Thoracic aorta (tissue), 2 donors: ENCODE results near the gene ERGIC1. TPM values are rescaled to one million over a fixed set of nuclear protein-coding genes. Genes with fewer than 3 reads are reported as not detected.

ENCODE experiments used
- ATAC-seq: fragments of 150-250 bp; one replicate; pipeline ENCODE4 v1.8.0; 2017; ENCODE audit warnings: low read depth; ENCODE audit not compliant: insufficient number of reproducible peaks, low FRiP score
- DNase-seq: peaks from one replicate; pipeline ENCODE4 v3.0.0-alpha.2; 2020; ENCODE audit warnings: low spot score
- H3K27ac ChIP-seq, 2 donors: fragments of 200-600 bp; sonication (generic); 1 replicate in 1 of 2; 2 replicates in 1 of 2; pipeline ENCODE4 v1.5.1; 2016; ENCODE audit warnings: mild to moderate bottlenecking in 2 of 2, moderate library complexity in 2 of 2
- H3K27me3 ChIP-seq: fragments of 200-600 bp; sonication (generic); replicated peaks from 2 replicates; pipeline ENCODE4 v1.6.0; 2016; ENCODE audit warnings: mild to moderate bottlenecking; ENCODE audit not compliant: insufficient read depth
- H3K36me3 ChIP-seq: fragments of 200-600 bp; sonication (generic); one replicate; pipeline ENCODE4 v1.5.1; 2016
- H3K4me1 ChIP-seq, 2 donors: fragments of 200-600 bp; sonication (generic); 1 replicate in 1 of 2; 2 replicates in 1 of 2; pipeline versions ENCODE4 v1.5.1 to v1.6.0; 2016; ENCODE audit warnings: low read depth in 2 of 2, mild to moderate bottlenecking in 1 of 2; ENCODE audit not compliant: control insufficient read depth in 1 of 2
- H3K4me3 ChIP-seq: fragments of 200-600 bp; sonication (generic); 2 replicates; pipeline ENCODE4 v1.5.1; 2016; ENCODE audit warnings: mild to moderate bottlenecking
- H3K9me3 ChIP-seq: fragments of 200-600 bp; sonication (generic); 2 replicates; pipeline ENCODE4 v1.5.1; 2016
- total RNA-seq, 2 donors: library from RNA; depleted of rRNA; stranded (reverse); fragments of >200 nt; gene quantifications; one replicate each; pipeline versions ENCODE4 v1.1.0 to v1.2.3, GENCODE V29; 2016
- TF ChIP-seq, protein P1 (sequence below): fragments of 200-600 bp; sonication (generic); IDR thresholded peaks from one replicate; pipeline ENCODE4 v1.5.1; 2019; ENCODE audit warnings: antibody characterized with exemption

The ERGIC1 gene
- total RNA-seq, 2 donors from 2014 or later: 141 to 230 TPM

DNA sequence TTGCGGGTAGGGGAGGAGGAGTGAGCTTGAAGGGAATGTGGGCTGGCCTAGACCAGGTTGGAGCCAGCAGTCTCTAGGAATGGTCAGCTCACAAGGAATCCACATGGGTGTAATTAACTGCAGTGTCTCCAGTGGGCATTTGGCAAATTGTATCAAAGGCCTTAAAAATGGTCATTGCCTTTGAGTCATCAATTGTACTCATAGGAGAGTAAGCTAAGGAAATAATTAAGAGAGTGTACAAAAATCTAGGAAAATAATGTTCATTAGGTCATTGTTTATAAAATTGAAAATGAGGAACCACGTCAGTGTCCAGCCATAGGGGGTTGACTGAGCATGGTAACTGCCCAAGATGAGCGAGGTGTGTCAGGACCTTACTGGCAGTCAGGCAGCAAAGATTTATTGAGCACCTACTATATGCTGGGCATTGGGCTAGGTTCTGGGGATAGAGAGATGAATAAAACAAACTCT is 95.4 kb downstream of the ERGIC1 start:
- Histone ChIP-seq H3K4me1 (peaks cover 8 to 29% of the 10 kb centered on the region in 2 donors), H3K27me3 (no peaks in the 10 kb centered on the region), H3K4me3 (no peak overlapping the region), H3K36me3 (peaks cover 28% of the 10 kb centered on the region), H3K27ac (peak overlapping the region in 1 of 2 donors; percentile 87), H3K9me3 (no peaks in the 10 kb centered on the region)
- DNase-seq (no peak), ATAC-seq (no peak)
- TF ChIP-seq, protein P1, sequence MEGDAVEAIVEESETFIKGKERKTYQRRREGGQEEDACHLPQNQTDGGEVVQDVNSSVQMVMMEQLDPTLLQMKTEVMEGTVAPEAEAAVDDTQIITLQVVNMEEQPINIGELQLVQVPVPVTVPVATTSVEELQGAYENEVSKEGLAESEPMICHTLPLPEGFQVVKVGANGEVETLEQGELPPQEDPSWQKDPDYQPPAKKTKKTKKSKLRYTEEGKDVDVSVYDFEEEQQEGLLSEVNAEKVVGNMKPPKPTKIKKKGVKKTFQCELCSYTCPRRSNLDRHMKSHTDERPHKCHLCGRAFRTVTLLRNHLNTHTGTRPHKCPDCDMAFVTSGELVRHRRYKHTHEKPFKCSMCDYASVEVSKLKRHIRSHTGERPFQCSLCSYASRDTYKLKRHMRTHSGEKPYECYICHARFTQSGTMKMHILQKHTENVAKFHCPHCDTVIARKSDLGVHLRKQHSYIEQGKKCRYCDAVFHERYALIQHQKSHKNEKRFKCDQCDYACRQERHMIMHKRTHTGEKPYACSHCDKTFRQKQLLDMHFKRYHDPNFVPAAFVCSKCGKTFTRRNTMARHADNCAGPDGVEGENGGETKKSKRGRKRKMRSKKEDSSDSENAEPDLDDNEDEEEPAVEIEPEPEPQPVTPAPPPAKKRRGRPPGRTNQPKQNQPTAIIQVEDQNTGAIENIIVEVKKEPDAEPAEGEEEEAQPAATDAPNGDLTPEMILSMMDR: no peak

DNA sequence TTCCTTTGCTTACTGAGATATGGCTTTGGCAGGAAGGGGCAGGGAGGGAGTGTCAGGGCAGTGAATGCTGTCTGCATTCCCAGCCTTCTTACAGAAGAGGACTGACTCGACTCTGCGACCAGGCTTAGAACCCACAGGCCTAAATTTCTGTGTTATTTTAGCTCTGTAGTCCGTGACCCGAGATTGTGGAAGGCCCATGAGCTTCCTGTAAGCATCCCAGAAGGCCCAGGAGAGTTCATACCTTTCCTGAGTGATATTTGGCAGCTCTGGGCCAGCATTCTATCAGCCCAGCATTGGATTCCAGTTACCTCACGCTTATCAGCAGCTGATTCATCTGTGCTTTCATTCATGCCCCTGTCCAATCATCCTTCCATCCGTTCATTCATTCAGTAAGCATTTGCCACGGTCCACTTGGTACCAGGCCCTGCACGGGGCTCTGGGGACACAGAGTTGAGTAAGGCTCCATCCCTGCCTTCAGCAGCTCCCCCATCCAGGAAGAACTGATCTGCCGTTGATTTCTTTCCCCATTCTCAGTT is 97.0 kb downstream of the ERGIC1 start:
- Histone ChIP-seq H3K27ac (peak overlapping the region; percentile 84 to 87), H3K36me3 (peaks cover 37% of the 10 kb centered on the region), H3K27me3 (no peaks in the 10 kb centered on the region), H3K4me1 (peaks cover 8 to 29% of the 10 kb centered on the region in 2 donors), H3K4me3 (no peak overlapping the region), H3K9me3 (no peaks in the 10 kb centered on the region)
- TF ChIP-seq, protein P1: no peak
- ATAC-seq (peak; percentile 88), DNase-seq (peak; percentile 68)

DNA sequence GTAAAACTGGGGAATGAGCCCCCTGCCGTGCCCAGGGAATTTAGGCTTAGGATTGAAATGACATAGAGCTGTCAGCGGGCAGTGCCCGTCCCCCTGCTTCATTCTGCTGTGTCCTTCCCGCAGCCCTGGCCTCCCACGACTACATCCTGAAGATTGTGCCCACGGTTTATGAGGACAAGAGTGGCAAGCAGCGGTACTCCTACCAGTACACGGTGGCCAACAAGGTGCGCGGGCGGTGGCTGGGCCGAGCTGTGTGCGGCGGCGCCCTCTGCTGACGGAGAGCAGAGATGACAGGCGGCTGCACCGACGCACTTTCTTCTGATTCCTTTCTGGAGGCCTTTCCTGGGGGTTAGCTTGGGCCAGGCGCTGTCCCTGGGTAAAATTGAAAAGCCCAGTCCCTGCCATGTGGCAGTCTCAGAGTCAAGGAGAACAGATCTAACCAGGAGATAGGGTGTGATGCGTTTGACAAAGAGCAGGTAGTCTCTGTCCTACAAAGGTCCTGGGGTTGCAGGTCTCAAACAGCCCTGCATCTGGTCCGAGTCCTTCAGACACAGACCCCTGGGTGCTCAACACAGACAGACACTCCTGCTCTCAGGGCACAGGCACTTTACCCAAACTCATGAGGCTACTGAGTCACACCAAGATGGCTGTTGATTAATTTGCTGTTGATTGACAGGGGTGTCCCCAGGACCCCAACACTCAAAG is 98.4 kb downstream of the ERGIC1 start:
- peak overlapping the region; percentile 10 for H3K4me3 ChIP-seq
- no peaks in the 10 kb centered on the region for H3K9me3 ChIP-seq
- TF ChIP-seq, protein P1: peak; percentile 98
- ATAC-seq (no peak), DNase-seq (peak; percentile 73)
- no peaks in the 10 kb centered on the region for H3K27me3 ChIP-seq
- peaks cover 8 to 29% of the 10 kb centered on the region in 2 donors for H3K4me1 ChIP-seq
- H3K36me3 ChIP-seq: peaks cover 29% of the 10 kb centered on the region
- peak overlapping the region; percentile 84 to 87 for H3K27ac ChIP-seq

DNA sequence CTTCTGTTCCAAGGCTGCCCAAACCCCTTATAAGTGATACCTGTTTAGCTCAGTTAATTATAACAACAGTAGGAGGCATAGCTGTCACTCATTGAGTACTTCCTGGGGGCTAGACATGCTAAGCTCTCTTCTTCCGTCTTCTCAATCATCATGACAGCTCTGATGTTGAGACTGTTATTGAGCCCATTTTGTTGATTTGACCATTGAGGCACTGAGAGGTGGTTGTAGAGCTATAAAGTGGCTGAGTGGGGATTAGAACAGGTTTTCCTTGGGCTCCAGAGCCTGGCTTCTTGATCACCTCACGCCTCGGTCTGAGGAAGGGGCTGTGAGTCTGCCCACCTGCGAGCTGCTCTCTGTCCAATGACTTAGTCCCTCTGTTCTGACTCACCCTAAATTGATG is 99.2 kb downstream of the ERGIC1 start:
- no peak for ATAC-seq
- peak overlapping the region; percentile 84 to 87 for H3K27ac ChIP-seq
- no peak for DNase-seq
- H3K4me3 ChIP-seq: no peak overlapping the region
- peaks cover 29% of the 10 kb centered on the region for H3K36me3 ChIP-seq
- peaks cover 8 to 29% of the 10 kb centered on the region in 2 donors for H3K4me1 ChIP-seq
- TF ChIP-seq, protein P1: no peak
- no peaks in the 10 kb centered on the region for H3K27me3 ChIP-seq
- no peaks in the 10 kb centered on the region for H3K9me3 ChIP-seq

DNA sequence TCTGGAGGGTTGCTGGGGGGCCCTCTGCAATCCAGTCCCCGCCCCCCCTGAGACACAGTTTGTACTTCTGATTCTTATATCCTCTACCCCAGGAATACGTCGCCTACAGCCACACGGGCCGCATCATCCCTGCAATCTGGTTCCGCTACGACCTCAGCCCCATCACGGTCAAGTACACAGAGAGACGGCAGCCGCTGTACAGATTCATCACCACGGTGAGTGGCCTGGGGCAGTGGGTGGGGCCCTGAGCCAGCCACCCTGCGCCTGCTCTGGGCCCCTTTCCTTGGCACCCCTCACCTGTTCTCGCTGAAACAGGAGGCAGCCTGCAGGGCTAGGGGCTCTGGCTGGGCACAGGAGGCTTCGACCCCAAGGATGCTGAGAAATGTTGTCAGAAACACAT is 101.0 kb downstream of the ERGIC1 start:
- H3K4me3 ChIP-seq: no peak overlapping the region
- peaks cover 8 to 29% of the 10 kb centered on the region in 2 donors for H3K4me1 ChIP-seq
- peaks cover 30% of the 10 kb centered on the region for H3K36me3 ChIP-seq
- H3K9me3 ChIP-seq: no peaks in the 10 kb centered on the region
- ATAC-seq (no peak), DNase-seq (no peak)
- H3K27me3 ChIP-seq: no peaks in the 10 kb centered on the region
- no peak overlapping the region for H3K27ac ChIP-seq
- TF ChIP-seq, protein P1: no peak
